ENCODE measurements around the gene OTP. TPM values are rescaled to one million over a fixed set of nuclear protein-coding genes. Genes with fewer than 3 reads are reported as not detected.

OTP gene
- total RNA-seq, 2 donors from 2014 or later = not detected

- DNase-seq (ENCODE audit: low spot score) = no peak
- Histone ChIP-seq H3K27me3 (replicated peaks; ENCODE audit: insufficient read depth) (no peaks in the 10 kb centered on the region), H3K36me3 (no peaks in the 10 kb centered on the region), H3K4me3 (no peak overlapping the region), H3K9me3 (no peaks in the 10 kb centered on the region), H3K4me1 (replicated peaks) (no peaks in the 10 kb centered on the region), H3K27ac (no peak overlapping the region)
- 76% methylated on average over 7 of the region's 7 CpGs for WGBS
- TF ChIP-seq POLR2AphosphoS5 (IDR thresholded peaks at IDR 0.05) = no peak
- TF ChIP-seq CTCF (IDR thresholded peaks at IDR 0.05) = no peak
- no peak for TF ChIP-seq POLR2A (IDR thresholded peaks at IDR 0.05)
- intact Hi-C loops (cut with DNase I) = no loop called here
Observed at GRCh38 chr5:77663090-77663863, 24.8 kb upstream of the OTP start.

DNA sequence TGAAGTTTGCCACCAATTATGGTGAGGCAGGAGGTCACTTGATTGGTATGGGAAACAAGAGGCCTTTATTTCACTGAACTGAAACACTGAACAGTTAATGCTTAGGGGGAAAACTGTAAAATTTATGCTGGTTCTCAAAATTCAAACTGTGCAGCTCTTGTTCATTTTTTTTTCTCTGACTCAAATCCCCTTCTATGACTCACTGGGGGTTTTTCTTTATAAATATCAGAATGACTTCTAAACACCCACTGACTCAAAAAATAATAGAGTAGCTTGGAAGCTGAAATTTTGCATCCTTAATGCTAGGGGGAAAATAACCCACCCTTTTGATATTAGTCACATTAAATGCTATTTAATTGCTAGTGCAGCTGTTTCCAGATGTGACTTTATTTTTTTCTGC, 24.1 kb upstream of the OTP start:
- H3K27me3 ChIP-seq (replicated peaks; ENCODE audit: insufficient read depth) = no peaks in the 10 kb centered on the region
- no peaks in the 10 kb centered on the region for H3K9me3 ChIP-seq
- no peak for TF ChIP-seq POLR2AphosphoS5 (IDR thresholded peaks at IDR 0.05)
- no peak for TF ChIP-seq CTCF (IDR thresholded peaks at IDR 0.05)
- no peak for TF ChIP-seq POLR2A (IDR thresholded peaks at IDR 0.05)
- H3K4me1 ChIP-seq (replicated peaks) = no peaks in the 10 kb centered on the region
- intact Hi-C loops (cut with DNase I) = no loop called here
- H3K36me3 ChIP-seq = no peaks in the 10 kb centered on the region
- DNase-seq (ENCODE audit: low spot score) = no peak
- no peak overlapping the region for H3K27ac ChIP-seq
- H3K4me3 ChIP-seq = no peak overlapping the region

- no peak for TF ChIP-seq POLR2A (IDR thresholded peaks at IDR 0.05)
- no peak for TF ChIP-seq POLR2AphosphoS5 (IDR thresholded peaks at IDR 0.05)
- no peak overlapping the region for H3K4me3 ChIP-seq
Observed at GRCh38 chr5:77658662-77659061, 20.1 kb upstream of the OTP start.

GRCh38 chr5:77651343-77651742, 12.8 kb upstream of the OTP start:
- TF ChIP-seq POLR2AphosphoS5 (IDR thresholded peaks at IDR 0.05) = no peak
- no peak for TF ChIP-seq CTCF (IDR thresholded peaks at IDR 0.05)
- no peak for TF ChIP-seq POLR2A (IDR thresholded peaks at IDR 0.05)
- H3K27me3 ChIP-seq (replicated peaks; ENCODE audit: insufficient read depth) = peaks cover 3% of the 10 kb centered on the region

More at GRCh38 chr5:77658662-77659061, 20.1 kb upstream of the OTP start:
- H3K27me3 ChIP-seq (replicated peaks; ENCODE audit: insufficient read depth) = no peaks in the 10 kb centered on the region
- DNase-seq (ENCODE audit: low spot score) = no peak
- H3K4me1 ChIP-seq (replicated peaks) = no peaks in the 10 kb centered on the region
- no peaks in the 10 kb centered on the region for H3K9me3 ChIP-seq
- H3K36me3 ChIP-seq = no peaks in the 10 kb centered on the region
- intact Hi-C loops (cut with DNase I) = no loop called here
- no peak overlapping the region for H3K27ac ChIP-seq

DNA sequence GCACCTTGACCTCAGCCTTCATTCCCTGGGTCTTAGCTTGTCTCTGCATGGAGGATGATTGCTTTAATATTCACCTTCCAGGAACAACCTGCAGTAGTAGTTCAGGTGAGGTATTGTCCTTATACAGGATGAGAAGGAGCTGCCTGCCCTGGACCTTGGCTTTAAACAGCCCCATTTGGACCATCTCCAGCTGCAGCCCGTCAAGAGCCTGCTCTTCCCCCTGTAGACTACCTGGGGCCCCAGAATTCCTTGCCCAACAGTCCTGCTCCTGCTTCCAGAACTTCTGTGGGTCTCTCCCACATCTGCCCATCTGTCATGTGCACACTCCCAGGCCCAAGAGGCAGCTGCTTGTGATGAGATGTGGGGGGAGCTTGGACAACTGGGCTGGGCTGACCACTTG, 12.2 kb upstream of the OTP start:
- H3K4me1 ChIP-seq (replicated peaks) = no peaks in the 10 kb centered on the region
- DNase-seq (ENCODE audit: low spot score) = no peak
- peaks cover 7% of the 10 kb centered on the region for H3K27me3 ChIP-seq (replicated peaks; ENCODE audit: insufficient read depth)
- H3K27ac ChIP-seq = no peak overlapping the region
- H3K36me3 ChIP-seq = no peaks in the 10 kb centered on the region
- H3K9me3 ChIP-seq = no peaks in the 10 kb centered on the region
- intact Hi-C loops (cut with DNase I) = no loop called here
- 31% methylated on average over 1 of the region's 1 CpG for WGBS
- no peak overlapping the region for H3K4me3 ChIP-seq
- TF ChIP-seq CTCF (IDR thresholded peaks at IDR 0.05) (no peak), POLR2A (IDR thresholded peaks at IDR 0.05) (no peak), POLR2AphosphoS5 (IDR thresholded peaks at IDR 0.05) (no peak)

More at GRCh38 chr5:77651343-77651742, 12.8 kb upstream of the OTP start:
- Histone ChIP-seq H3K36me3 (no peaks in the 10 kb centered on the region), H3K27ac (no peak overlapping the region), H3K9me3 (no peaks in the 10 kb centered on the region), H3K4me3 (no peak overlapping the region), H3K4me1 (replicated peaks) (no peaks in the 10 kb centered on the region)
- intact Hi-C loops (cut with DNase I) = no loop called here
- DNase-seq (ENCODE audit: low spot score) = no peak
- WGBS = 40% methylated on average over 2 of the region's 2 CpGs

Data from prostate gland (tissue), 2 donors.